Measurements from ENCODE around the gene SOX6. TPM values are rescaled to one million over a fixed set of nuclear protein-coding genes. Genes with fewer than 3 reads are reported as not detected.

Gene SOX6
- total and polyA plus RNA-seq, 2 donors (not counting 3 experiments of a cell fraction or from before 2014, with no cell fraction given): 0.14 to 3.7 TPM

DNA sequence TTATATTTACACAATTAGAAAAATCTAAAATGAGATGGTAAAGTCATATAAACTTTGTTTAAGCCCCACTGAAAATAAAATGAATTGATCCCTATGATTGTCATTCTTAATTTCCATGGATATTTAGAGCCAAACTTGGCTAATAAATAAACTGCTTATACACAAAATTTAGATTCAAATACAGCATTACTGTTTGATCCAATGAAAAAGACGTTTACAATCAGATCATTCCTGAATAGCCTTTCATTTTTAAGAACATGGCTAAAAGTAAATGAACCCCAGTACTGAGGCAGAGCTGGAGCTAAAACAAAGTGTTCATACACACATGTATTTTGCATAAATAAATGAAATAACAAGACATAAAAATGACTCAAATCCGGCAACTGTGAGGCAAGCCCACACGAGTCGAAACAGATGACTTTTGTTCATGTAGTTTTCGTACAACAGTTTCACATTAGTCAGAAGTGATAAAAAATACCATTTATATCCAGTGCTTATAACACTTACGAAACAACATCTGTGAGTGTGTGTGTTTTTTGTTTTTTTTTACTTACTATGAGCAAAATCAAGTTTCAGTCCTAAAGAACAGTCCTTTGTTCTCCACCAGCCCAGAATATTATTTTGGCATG lies 386.5 kb downstream of the SOX6 start:
- H3K9me3 ChIP-seq (replicated peaks; ENCODE audit: control insufficient read depth, insufficient read depth, low read length): no peaks in the 10 kb centered on the region
- TF ChIP-seq, protein P1, sequence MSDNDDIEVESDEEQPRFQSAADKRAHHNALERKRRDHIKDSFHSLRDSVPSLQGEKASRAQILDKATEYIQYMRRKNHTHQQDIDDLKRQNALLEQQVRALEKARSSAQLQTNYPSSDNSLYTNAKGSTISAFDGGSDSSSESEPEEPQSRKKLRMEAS (IDR thresholded peaks at IDR 0.05; ENCODE audit: insufficient read depth, insufficient read length): no peak
- no peak for TF ChIP-seq FOS (IDR thresholded peaks at IDR 0.05; ENCODE audit: borderline replicate concordance, insufficient read depth, low read length)
- no peak for TF ChIP-seq EZH2 (IDR thresholded peaks at IDR 0.05; ENCODE audit: borderline replicate concordance, low read depth, low read length, severe bottlenecking)
- no peak for TF ChIP-seq POLR2A (IDR thresholded peaks at IDR 0.05; ENCODE audit: low read depth, low read length)
- no peak for TF ChIP-seq POLR2AphosphoS5 (IDR thresholded peaks at IDR 0.05; ENCODE audit: insufficient read depth, low read depth, low read length)
- no peak for TF ChIP-seq GATA2 (IDR thresholded peaks at IDR 0.05; ENCODE audit: insufficient read depth, insufficient read length, low read depth, low read length)
- TF ChIP-seq JUN (IDR thresholded peaks at IDR 0.05; ENCODE audit: borderline replicate concordance, insufficient read depth, insufficient read length, low read depth): no peak
- no peak for TF ChIP-seq MYC (IDR thresholded peaks at IDR 0.05; ENCODE audit: low read depth, low read length)
- TF ChIP-seq, protein P2, sequence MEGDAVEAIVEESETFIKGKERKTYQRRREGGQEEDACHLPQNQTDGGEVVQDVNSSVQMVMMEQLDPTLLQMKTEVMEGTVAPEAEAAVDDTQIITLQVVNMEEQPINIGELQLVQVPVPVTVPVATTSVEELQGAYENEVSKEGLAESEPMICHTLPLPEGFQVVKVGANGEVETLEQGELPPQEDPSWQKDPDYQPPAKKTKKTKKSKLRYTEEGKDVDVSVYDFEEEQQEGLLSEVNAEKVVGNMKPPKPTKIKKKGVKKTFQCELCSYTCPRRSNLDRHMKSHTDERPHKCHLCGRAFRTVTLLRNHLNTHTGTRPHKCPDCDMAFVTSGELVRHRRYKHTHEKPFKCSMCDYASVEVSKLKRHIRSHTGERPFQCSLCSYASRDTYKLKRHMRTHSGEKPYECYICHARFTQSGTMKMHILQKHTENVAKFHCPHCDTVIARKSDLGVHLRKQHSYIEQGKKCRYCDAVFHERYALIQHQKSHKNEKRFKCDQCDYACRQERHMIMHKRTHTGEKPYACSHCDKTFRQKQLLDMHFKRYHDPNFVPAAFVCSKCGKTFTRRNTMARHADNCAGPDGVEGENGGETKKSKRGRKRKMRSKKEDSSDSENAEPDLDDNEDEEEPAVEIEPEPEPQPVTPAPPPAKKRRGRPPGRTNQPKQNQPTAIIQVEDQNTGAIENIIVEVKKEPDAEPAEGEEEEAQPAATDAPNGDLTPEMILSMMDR (IDR thresholded peaks at IDR 0.05; ENCODE audit: extremely low read depth in 1 of 2, insufficient read depth in 1 of 2, low read depth in 1 of 2, low read length in 2 of 2): no peak
- no peak for DNase-seq (ENCODE audit: low read depth, low spot score)
- CTCF ChIA-PET: interaction anchor here (1.1 kb wide), 1 partner anchor 28 kb away, joined by 3 read pairs; no protein-coding TSS in a partner anchor
- peak; percentile 49 for FAIRE-seq
- H3K4me1 ChIP-seq (ENCODE audit: control insufficient read depth, extremely low read depth, insufficient read depth, low read length): peaks cover 24% of the 10 kb centered on the region
- H3K9ac ChIP-seq (replicated peaks; ENCODE audit: extremely low read depth, insufficient read depth, low read length): peak overlapping the region; percentile 86
- H4K20me1 ChIP-seq (replicated peaks; ENCODE audit: control insufficient read depth, extremely low read depth, insufficient read depth, low read length): no peaks in the 10 kb centered on the region
- BruUV-seq (replicated peaks): no TSS peak
- H3K36me3 ChIP-seq (ENCODE audit: control insufficient read depth in 2 of 2, extremely low read depth in 1 of 2, insufficient read depth in 2 of 2, low read length in 2 of 2): no peaks in the 10 kb centered on the region
- intact Hi-C loops (cut with micrococcal nuclease): loop anchor here (1.0 kb wide), 1 partner anchor 636 kb away; no protein-coding TSS in a partner anchor
- H3K27me3 ChIP-seq (ENCODE audit: control insufficient read depth in 2 of 2, insufficient read depth in 2 of 2, low read length in 2 of 2): no peaks in the 10 kb centered on the region
- POLR2A ChIA-PET: no interaction called here
- peak overlapping the region; percentile 5 for H2AFZ ChIP-seq (ENCODE audit: low read depth, low read length)
- peak overlapping the region; percentile 93 for H3K27ac ChIP-seq (ENCODE audit: insufficient read depth, low read depth, low read length)
- no peaks in the 10 kb centered on the region for H3K9me1 ChIP-seq (replicated peaks; ENCODE audit: control insufficient read depth, extremely low read depth, insufficient read depth, low read length)
- dilution Hi-C loops (cut with MboI; ENCODE audit: extremely low pct_ligation_motif_present, low sequenced_read_pairs): no loop called here
- peak overlapping the region; percentile 33 for H3K4me2 ChIP-seq (ENCODE audit: insufficient read depth, low read length)
- no peaks in the 10 kb centered on the region for H3K79me2 ChIP-seq (ENCODE audit: control insufficient read depth, insufficient read depth, low read length)
- H3K4me3 ChIP-seq (replicated peaks in 1 of 3; ENCODE audit: insufficient read depth in 1 of 3, low read depth in 1 of 3, low read length in 3 of 3): no peak overlapping the region
